Measurements from ENCODE around the gene PLAGL1.

PLAGL1 gene

GRCh38 chr6:144007478-144008119 lies 460 bp downstream of the PLAGL1 start:
- no peak for DNase-seq

- DNase-seq = no peak
Measured at GRCh38 chr6:144006736-144007477, 1.2 kb downstream of the PLAGL1 start.

GRCh38 chr6:143999406-143999805 lies 8.7 kb downstream of the PLAGL1 start:
- no peak for DNase-seq

DNA sequence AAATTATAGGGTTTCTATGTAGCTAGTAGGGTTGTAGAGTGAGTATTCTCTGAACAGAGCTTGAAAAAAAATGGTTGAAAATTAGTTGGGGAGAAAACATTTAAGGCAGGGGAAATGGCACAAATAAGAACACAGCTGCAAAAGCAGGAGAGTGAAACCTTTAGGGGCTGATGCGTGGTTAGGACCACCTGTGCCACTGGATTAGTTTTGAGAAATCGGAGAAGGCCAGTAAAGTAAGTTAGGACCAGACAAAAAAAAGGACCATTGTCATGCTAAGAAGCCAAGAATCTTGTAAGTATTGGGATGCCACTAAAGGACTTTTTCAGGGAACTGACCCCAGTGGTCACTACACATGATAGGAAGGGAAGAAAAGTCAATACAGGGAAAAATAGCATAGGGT lies 9.4 kb downstream of the PLAGL1 start:
- DNase-seq = no peak

DNA sequence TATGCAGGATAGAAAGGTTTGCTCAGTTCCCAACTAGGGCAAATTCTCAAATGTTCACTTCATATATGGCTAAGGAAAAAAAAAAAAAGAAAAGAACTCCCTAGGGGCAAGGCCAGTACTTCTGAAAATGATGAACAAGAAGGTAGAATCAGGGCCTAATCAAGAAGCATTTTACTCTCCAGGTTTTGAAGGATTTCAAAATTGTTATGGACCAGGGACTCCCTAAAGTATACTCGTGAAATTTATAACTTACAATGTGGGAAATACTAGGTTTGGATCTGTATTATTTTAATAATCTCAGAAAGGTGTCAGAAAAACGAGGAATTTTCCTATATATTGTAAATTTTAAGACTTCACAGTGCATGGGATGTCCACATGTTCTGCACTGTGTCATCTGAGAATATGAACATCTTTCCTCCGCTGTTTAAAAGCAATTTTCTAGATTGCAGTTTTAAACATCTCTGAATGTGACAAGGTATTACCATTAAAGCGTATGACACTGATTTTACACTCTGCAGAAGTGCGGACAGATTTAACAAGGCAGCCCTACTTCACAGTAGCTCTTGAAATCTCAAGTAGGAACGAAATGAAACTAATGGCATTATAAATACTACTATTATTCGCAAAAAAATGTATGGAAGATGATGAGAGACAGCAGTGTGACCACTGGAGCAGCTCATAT lies 14.0 kb downstream of the PLAGL1 start:
- no peak for DNase-seq

GRCh38 chr6:143992285-143992684 lies 15.8 kb downstream of the PLAGL1 start:
- no peak for DNase-seq

DNA sequence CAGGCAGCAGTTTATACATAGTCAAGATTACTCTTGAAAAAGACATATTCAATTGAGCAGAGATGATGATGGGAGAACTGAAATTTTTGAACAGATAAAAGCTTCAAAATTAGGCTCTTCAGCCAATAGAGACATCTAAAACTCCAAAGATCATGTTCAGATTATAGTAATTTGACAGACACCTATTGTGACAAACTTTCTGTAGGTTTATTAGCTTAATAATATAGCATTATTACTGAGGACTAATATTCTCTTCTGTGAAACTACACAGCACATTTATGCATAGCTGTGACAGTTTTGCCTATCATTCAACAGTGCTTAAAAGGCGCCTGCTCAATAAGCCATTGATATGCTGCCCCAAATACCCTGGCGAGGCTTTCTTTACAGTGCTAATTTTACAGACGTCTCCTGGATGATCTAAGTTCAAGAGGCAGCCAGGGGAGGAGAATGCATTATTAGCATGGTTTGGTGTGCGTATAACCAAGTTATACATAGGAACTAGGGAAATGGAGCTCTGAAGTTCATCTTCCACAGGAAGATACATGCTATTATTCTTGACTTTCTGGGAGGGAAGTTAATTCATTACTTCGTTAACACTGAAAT lies 21.5 kb downstream of the PLAGL1 start:
- DNase-seq = no peak

- no peak for DNase-seq
Measured at GRCh38 chr6:143984666-143985065, 23.4 kb downstream of the PLAGL1 start.

- no peak for DNase-seq
Measured at GRCh38 chr6:143982968-143983367, 25.1 kb downstream of the PLAGL1 start.

DNA sequence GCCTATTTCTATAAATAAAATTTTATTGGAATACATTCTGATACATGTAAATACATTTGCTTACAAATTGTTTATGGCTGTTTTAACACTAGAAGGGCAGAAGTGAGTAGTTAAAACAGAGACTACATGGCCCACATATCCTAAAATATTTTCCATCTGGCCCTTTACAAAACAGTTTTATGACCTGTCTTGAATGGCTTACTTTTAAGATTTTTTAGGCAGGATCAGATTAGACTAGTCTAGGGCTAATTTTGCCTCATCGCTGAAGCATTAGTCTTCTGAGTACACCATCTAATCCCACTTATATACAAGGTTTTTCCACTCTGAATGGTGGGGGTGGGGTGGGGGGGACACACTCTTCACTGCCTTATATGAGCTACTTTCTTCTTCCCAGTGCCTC lies 27.1 kb downstream of the PLAGL1 start:
- DNase-seq = no peak

GRCh38 chr6:143976806-143977349 lies 31.2 kb downstream of the PLAGL1 start:
- DNase-seq = no peak

DNA sequence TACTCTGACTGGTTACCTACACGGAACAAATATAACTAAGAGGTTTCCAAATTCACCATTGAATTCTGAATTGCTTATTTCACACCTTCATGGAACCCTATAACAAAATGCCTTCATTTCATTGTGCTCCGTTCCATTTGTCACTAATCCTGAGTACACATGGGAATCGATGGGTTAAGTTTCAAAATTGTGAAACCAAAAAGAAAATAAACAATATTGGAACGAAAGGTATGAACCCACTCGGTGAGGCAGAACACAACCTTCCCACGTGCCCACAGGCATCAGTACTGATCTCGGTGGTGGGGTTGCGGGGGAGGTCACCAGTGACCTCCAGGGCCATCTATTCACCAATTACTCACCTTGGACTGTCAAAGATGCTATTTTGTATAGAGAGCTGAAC lies 34.0 kb downstream of the PLAGL1 start:
- DNase-seq = no peak

GRCh38 chr6:143973097-143973966 lies 34.7 kb downstream of the PLAGL1 start:
- DNase-seq = no peak

GRCh38 chr6:143971482-143972205 lies 36.4 kb downstream of the PLAGL1 start:
- no peak for DNase-seq

DNA sequence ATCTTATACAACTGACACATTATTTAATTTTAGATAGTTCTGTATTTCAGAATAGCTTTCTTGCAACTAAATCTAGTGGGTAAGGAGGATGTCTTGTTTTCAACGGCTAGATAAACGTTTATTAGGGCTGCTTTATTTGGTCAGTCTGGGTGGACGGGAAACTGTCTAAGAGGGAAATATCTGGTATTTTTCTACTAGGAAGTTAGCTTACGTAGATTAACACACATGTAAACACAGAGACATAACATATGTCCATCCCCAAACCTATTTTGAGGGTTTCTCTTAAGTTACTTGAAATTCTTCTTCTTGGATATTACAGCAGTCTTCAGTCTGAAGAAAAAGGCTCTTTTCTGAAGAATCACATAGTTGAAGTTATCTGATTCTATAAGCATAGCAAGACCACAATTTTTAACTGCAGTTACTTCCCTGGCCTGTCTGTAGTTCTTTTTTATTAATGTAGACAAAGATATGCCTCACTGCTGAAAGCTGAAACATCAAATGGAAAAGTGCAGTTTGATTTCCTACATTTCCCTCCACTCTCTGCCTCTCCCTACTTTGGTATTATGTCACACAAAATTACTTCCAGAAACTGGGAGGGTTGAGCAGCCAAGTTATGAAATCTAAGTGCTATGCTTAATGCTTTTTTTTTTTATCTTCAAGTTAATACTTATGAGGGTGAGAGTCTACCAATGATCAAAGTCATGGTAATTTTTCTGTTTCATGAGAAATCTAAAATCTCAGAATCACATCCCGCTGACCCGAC lies 37.4 kb downstream of the PLAGL1 start:
- DNase-seq = no peak

GRCh38 chr6:143969077-143969476 lies 39.0 kb downstream of the PLAGL1 start:
- DNase-seq = no peak

- no peak for DNase-seq
Measured at GRCh38 chr6:143967706-143968376, 40.2 kb downstream of the PLAGL1 start.

GRCh38 chr6:143966312-143966711 lies 41.7 kb downstream of the PLAGL1 start:
- no peak for DNase-seq

DNA sequence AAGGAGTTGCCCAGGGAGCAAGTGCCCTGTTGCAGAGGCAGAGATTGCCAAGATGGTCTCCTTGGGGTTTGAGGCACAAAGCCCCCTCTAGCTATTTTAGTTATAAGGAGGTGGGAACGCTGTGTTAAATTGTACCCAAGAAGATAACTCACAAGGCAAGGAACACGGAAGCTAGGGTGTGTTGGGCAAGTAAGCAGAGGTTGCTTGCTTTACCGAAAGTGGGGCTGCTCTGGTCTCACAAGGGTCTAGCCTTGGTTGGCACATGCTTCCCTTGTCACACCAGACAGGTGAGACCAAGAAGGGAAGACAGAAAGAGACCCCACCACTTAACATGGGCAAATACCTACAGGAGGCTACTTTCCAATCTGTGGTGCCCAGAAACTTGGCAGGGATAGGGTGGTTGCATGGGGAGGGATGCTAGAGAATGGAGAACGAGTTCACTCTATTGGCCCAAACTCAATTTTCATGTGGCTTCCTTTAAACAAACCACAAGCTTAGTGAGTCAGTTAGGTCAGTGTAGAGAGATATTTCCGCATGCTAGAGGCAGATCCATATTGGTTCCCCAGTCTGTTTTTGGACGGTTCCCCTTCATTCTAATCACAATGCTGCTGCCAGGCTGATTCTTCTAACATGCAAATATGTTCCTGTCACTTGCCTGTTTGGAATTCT lies 42.4 kb downstream of the PLAGL1 start:
- no peak for DNase-seq

GRCh38 chr6:143964674-143965081 lies 43.4 kb downstream of the PLAGL1 start:
- no peak for DNase-seq

All from NCI-H2171 treated with DMSO at 0.1 percent for 48 hours (cell line).